A172 (cell line): ENCODE measurements around the gene NRDE2. TPM values are rescaled to one million over a fixed set of nuclear protein-coding genes. Genes with fewer than 3 reads are reported as not detected.

Experiments used
- DNase-seq: peaks from one replicate; pipeline ENCODE4 v3.0.0-alpha.2; 2015; ENCODE audit warnings: low spot score
- total RNA-seq: library from RNA; depleted of rRNA; stranded (reverse); fragments of >200 nt; shearing (Covaris generic); gene quantifications from 2 replicates; pipeline ENCODE4 v1.2.3, GENCODE V29; 2014; rRNA removed

NRDE2 gene
- 8.3 and 8.7 TPM in 2 replicates for total RNA-seq

GRCh38 chr14:90331497-90332270 is at the start of gene NRDE2:
TSS of gene NRDE2 (minus strand) at chr14:90331941. CDS start at chr14:90331904, 37 bp downstream.
- DNase-seq, result peak; percentile 93

DNA sequence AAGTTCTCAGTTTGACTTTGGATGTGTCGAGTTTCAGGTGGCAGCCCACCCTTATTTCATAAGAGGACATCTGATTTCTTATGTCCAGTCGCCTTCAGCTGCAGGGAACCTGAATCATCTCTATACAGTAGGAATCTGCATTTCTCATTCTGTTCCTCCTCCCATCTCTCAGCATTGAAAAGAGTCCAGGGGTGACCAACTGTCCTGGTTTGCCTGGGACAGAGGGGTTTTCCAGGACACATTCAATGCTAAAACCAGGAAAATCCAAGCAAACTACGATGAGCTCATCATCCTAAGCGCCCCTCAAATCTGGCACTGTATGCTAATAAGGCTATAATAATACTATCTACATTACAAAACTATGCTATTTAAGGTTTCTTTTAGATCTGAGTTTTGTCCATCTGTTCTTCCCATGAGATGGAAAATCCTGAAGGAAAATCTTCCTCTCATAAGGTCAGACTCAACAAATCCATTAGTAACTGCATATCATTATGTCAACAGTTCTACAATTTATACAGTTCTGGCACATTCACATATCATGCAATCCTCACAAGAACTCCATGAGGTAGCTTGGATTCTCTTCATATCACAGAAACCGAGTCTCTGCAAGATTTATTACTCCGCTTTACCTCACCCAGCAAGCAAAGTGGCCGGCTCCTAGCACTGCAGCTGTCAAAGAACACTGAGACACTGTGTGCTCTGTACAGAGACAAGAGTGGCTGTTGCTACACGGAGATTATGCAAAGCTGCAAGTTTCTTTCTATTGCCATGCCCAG is 49.5 kb upstream of the NRDE2 start:
- DNase-seq, result no peak

DNA sequence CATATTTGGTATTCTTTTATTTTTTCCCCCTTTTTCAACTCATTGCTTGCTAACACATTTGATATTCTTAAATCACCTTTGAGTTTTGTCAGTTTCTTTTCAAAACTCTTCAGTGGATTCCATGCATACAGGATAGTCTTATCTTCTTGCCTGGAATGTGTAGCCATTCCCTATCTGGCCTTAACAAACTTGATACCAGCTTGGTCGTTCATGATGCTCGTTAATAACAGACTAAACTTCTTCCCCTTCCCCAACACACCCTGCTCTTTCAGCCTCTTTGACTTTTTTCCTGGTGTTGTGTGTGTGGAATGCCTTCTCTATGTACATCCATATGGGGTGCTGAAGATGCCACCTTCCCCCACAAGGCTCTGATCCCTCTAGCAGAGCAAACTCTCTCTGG is 47.4 kb upstream of the NRDE2 start:
- no peak for DNase-seq

- no peak for DNase-seq
Observed at GRCh38 chr14:90378249-90378648, 46.5 kb upstream of the NRDE2 start.

DNA sequence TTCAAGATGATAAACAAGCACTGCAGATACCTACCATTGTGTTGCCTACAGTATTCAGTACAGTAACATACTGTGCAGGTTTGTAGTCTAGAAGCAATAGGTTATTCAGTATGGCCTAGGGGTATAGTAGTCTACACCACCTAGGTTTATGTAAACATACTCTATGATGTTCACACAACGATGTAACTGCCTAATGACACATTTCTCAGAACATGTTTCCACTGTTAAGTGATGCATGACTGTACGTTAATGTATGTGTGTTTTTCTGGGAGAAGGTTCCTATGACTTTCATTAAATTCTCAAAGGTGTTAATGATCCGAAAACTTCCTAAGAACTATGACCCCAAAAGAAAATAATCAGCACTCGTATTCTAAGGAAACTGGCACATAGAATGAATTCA is 44.2 kb upstream of the NRDE2 start:
- DNase-seq, result no peak

GRCh38 chr14:90374813-90375212 is 43.1 kb upstream of the NRDE2 start:
- DNase-seq, result no peak

GRCh38 chr14:90373887-90374286 is 42.1 kb upstream of the NRDE2 start:
- DNase-seq, result no peak

DNA sequence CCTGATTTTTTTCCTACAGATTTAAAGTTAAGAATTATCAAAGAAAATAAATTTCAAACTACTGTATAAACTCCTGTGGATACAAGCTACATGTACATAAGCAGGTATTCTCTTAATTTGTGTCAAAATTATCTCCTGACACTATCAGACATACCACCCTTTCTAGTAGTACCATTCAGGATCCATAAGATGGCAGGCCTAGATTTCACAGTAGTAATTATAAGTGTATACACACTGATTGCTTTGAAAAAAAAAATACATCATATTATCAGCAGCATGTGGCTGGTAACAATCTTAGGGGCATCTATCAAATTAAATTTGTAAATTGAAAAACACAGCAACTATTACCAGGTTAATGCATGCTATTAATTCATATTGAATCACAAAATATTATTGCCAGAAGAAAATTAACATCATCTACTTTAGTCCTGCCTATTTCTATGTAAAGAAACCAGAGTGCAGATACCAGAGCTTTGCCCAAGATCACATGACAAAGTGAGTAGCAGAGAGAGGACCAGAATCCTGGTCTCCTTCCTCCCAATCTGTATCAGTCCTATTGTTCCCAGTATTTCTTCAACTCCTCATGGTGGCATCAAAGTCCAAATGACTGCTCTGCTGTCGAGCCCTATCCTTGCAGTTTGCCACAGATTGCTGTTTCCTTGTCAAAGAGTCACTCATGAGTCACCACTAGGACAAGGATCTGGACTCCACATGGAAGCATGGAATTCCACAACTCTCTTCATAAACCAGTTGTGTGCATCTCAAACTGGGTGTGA is 37.4 kb upstream of the NRDE2 start:
- peak; percentile 45 for DNase-seq

GRCh38 chr14:90362558-90362896 is 30.8 kb upstream of the NRDE2 start:
- no peak for DNase-seq

DNA sequence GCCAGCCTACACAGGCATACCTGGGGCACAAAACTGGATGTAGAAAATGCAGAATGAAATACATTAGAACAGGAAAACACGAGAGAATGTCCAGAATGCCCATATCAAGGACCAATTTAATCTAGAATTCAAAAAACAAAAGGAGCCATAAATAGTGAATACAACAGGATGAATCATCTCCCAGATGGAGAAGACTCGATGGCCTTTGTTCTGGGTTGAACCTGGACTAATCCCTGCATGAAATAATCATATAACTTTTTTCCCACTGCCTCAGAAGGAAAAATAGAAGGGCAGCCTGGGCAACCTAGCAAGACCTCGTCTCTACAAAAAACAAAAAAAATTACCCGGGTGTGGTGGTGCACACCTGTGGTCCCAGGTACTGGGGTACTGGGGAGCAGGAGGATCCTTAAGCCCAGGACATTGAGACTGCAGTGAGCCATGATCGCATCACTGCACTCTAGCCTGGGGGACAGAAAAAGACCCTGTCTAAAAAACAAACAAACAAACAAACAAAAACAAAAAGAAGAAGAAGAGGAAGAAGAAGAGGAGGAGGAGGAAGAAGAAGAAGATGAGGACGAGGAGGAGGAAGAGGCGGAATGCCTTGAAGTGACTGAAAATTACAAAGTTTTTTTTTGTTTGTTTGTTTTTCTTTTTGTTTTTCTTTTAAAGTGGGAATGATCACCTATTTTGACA is 30.3 kb upstream of the NRDE2 start:
- no peak for DNase-seq

DNA sequence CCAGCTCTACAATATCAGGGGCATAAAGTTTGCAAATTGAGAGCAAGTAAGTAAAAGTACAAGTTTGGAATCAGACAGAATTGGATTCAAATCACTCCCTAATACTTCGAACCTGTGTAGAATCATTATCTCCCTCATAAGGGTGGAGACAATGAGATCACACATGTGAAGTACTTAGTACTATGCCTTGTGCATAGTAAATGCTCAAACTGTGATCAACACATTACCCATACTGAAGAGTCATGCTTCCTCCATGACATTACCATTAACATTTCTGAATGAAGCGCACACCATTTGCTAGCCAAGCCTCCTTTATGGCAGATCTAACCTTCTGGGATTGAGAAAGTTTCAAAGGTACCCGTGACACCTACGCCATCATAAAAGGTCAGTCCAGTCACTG is 26.6 kb upstream of the NRDE2 start:
- no peak for DNase-seq

GRCh38 chr14:90356925-90357324 is 25.2 kb upstream of the NRDE2 start:
- no peak for DNase-seq

- DNase-seq, result peak; percentile 31
Observed at GRCh38 chr14:90355540-90356518, 24.1 kb upstream of the NRDE2 start.

DNA sequence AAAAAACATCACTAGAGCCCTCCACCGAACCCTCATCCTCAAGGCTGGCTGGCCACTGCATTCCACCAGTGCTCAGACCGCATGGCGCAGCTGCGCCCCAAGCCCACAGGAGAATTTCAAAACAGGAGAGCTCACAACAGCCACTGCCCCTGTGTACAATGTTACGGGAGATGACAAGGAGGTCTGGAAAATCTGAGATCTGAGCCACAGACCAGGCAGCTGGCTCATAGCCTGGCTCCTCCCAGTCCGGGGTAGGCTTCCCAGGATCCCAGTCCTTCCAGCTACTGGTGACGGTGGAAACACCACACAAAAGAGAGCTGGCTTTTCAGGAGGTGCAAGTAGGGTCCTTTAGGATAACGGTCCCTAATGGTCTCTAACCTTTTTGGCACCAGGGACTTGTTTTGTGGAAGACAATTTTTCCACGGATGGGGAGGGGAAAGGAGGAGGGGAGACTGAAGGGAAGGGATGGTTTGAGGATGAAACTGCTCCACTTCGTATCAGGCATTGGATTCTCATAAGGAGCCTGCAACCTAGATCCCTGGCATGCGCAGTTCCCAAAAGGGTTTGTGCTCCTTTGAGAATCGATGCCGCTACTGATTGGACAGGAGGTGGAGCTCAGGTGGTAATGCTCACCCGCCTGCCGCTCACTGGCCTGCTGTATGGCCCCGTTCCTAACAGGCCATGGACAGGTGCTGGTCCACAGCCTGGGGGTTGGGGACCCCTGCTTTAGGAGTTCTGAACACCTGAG is 23.0 kb upstream of the NRDE2 start:
- DNase-seq, result no peak

DNA sequence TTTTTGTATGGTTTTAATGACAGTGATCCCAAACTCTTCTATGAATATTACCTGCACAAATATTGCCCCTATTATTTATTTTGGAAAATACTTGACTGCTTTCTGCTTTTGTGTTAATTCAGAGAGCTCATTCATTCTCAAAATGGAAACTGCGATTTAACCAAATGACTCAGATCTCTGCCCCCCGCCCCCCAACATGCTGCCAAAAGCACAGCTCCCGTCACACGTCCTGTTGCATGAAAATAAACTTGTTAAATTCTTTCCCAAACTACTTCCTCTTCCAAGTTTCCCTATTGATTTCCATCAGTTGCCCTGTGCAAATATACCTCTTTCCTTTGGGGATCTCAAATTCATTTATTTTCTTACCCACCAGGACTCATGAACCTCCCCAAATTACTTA is 18.0 kb upstream of the NRDE2 start:
- DNase-seq, result no peak

GRCh38 chr14:90348270-90348669 is 16.5 kb upstream of the NRDE2 start:
- no peak for DNase-seq

GRCh38 chr14:90345239-90345557 is 13.5 kb upstream of the NRDE2 start:
- DNase-seq, result no peak

DNA sequence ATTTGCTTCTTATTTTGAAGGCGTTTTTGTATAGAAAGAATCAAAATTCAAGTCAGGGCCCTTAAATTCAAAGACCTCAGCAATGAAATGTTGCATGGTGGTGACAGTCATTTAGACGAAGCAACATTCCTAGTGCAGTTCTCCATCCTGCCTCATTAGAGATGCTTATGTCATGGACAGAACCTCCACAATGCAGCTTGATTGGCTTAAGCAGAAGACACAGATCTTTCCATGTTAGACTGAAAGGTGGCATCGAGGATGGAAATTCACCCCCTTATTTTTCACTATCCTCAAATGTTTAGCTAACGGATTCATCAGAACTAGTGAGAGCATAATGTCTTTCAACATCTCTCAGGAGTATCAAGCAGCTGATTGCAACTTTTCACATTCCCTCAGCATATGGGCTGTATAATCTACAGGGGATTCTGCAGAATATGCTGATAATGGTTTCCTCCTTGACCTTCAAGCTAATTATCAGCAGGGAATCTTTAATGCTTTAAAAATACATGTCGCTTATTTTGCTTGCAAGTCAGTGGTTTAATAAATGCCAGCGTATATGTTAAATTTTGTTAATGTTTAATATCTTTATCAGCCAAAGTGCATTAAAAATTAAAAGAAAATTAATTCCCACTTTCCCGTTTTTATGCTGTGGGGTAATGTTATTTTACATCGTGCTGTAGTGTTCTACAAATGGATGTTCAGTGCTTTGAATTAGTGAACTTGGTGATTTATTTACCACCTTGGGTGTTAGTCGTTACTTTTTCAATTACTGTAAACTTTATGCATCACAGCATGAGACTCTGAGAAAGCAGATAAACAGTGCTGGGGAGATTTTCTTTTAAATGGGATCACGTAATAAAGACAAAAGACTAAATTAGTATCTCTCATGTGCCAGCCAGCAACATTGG is 12.8 kb upstream of the NRDE2 start:
- no peak for DNase-seq

DNA sequence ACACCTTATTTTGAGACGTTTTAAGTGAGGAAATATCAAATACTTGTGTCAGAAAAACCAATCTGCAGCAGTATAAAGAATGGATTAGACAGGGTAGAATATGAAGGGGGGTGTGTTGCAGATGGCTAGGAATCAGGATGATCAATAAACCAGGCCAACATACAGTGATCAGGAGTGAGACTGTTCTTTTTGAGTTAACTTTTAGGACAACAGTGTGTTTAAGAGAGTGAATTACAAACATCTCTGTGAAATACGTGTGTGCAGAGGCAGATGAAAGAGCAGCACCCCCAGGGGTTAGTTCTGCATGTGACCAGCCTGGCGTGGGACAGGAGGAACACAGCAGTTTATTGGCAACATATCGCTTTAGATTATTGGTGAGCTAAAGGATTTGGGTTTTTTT is 10.6 kb upstream of the NRDE2 start:
- DNase-seq, result no peak
